ENCODE measurements around the gene UQCR11.
A peak's percentile ranks its signal among the peaks of the same experiment; 100 is the strongest.

Gene UQCR11

DNA sequence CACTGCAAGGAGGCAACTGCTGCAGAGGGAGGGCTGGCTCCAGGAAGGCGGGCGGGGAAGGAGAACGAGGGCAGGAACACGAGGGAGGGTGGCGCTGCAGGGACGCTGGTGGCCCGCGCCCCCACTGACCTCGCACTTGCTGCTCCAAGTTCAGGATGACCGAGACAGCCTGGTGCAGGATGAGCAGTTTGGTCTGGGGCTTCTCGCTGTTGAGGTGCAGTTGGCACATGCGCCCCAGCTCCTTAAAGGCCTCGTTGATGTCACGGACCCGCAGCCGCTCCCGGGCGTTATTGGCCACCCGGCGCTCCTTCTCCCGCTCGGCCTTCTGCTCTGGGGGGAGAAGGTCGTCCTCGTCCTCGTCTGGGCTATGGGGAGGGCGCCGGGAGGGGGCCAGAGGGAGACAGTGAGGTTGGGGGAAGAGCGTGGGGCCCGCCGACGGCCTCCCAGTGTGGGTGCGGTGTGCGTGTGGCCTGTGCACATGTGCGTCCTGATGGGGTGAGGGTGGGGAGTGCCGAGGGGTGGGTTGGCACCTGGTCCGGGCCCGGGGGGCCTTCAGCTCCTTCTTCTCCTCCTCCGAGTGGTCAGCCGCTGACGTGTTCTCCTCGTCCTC lies 10.0 kb upstream of the UQCR11 start:
- DNase-seq (ENCODE audit: low spot score) = no peak

DNA sequence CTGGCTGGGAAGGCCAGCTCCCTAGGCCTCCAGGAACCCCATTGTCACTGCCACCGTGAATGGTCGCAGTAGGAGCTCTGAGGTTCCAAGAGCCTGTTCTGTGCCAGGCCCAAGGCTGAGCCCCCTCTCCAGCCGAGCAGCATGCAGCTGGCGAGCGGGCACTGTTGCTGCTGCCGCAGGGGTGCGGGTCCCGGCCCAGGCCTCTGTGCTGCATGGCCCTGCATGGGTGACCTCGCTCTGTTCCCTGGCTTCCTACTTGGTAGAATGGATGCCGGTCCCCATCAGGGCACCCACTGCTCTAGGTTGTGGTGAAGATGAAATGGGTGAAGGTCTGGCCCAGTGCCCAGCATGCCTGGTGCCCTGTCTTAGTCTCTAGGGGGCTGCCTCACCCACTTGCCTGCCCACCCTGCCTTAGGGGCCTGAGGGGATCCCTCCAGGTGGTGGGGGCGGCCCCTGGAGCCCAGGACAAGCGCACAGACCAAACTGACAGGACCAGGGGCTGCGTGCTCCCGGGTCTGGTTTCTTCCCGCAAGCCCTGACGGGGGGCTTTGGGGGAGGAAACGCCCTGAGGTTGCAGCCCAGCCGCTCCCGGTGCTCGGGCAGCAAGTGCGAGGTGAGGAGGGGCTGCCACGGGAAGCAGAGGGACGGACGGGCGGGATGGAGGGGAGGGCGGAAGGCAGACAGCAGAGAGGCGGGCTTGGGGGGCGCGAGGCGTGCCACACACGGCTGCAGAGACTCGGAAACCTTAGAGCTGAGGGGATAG lies 8.7 kb upstream of the UQCR11 start:
- DNase-seq (ENCODE audit: low spot score) = no peak

DNA sequence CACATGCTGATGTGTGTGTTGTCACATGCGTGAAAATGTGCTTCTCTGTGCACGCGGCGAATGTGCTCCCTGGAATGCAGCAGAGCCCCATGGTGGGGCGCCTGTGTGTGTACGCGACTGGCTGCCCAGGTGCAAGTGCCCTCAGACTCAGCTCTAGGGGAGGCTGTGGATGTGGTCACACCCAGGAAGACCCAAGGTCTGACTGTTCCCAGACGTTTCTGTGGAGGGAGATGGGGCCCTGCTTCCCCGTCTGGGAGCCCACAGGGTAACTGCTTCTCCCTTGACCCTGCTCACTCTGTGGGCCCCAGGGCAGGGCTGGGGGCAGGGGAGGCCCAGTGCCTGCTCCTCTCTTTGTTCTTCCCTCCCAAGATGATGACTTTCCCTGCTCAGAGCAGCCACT lies 7.9 kb upstream of the UQCR11 start:
- DNase-seq (ENCODE audit: low spot score) = no peak

DNA sequence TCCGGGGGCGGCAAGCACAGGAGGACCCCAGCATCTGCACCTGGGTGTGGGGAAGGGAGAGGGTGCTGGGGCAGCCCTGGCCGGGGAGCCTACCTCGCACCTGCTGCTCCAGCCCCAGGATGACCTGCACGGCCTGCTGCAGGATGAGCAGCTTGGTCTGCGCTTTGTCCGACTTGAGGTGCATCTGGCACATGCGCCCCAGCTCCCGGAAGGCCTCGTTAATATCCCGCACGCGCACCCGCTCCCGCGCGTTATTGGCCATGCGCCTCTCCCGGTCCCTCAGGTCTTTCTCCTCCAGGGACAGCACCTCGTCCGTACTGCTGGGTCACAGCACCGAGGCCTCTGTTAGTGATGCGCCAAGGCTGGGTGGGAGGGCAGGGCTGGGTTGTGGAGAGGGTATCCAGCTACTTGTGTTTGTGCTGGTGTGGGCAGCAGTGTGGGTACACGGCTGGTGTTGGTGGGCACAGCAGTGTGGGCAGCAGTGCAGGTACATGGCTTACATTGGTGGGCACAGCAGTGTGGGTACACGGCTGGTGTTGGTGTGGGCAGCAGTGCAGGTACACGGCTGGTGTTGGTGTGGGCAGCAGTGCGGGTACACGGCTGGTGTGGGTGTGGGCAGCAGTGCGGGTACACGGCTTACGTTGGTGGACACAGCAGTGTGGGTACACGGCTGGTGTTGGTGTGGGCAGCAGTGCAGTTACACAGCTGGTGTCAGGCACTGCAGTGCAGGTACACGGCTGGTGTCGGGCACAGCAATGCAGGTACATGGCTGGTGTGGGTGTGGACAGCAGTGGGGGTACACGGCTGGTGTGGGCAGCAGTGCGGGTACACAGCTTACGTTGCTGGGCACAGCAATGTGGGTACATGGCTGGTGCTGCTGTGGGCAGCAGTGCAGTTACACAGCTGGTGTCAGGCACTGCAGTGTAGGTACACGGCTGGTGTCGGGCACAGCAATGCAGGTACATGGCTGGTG lies 7.1 kb upstream of the UQCR11 start:
- no peak for DNase-seq (ENCODE audit: low spot score)

DNA sequence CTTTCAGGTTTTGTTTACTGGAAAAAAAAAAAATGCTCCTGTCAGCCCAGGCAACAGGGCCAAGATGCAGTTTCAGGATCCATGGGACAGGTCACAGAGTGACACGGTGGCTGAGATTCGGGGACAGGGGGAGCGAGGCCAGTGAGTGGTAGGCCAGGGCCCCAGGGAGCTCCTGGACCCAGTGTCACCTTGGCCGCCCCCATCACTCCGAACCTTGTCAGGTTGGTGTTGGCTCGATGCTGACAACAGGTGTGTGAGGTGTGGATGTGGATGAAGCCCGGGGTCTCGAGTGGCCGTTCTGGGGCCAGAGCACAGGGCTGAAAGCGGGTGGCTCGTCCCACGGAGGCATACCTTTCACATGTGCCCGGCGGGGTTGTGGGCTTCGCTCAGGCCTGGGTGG lies 6.1 kb upstream of the UQCR11 start:
- no peak for DNase-seq (ENCODE audit: low spot score)

DNA sequence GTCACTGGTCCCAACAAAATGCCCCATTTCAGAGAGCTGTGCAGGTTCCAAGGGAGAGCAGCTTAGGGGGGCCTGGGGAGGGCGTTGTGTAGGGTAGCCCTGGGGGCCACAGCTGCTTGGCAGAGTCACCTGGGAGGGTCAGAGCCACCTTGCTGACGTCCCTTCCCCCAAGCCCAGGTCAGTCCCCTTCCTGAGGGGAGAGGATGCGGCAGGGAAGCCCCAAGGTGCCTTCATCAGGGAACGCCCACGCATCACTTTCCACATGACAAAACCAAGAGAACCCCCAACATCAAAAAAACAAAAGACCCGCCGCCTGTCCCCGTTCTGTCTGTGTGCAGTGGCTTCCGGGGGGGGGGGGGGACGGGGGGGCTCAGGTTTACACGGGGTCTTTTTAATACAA lies 5.3 kb upstream of the UQCR11 start:
- DNase-seq (ENCODE audit: low spot score) = no peak

DNA sequence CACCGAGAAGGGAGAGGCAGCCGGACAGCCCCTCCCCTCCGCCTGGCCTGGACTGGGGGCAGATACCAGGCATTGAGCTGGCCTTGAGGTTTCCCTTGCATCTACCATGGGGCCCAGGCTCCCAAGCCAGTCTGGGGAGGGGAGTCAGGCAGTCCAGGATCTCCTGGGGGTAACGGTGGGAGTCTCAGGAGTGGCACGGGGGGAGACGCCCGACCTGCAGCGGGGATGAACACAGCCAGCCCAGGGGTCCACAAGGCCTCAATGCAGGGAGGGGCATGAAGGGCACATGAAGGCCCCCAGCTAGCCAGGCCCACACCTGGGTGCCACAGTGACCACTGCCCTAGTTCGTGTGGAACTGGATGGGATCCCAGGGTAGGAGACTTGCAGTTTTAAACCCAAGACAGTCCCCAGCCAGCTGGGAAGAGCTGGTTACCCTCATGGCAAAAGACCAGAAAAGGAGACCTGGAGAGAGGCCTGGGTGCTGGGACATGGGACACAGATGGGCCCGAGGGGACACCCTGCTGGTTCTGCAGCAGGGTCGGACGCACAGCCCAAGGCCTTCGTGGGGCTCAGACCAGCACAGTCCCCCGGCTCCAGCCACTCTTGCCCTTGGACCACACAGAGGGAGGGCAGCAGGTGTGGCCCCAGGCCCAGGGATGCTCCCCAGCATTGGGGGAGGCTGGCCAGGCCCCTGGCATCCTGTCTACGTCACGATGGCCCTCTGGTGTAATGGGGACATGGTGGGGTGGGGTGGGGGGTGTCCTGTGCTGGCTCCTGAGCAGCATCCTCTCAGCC lies 4.6 kb upstream of the UQCR11 start:
- DNase-seq (ENCODE audit: low spot score) = no peak

DNA sequence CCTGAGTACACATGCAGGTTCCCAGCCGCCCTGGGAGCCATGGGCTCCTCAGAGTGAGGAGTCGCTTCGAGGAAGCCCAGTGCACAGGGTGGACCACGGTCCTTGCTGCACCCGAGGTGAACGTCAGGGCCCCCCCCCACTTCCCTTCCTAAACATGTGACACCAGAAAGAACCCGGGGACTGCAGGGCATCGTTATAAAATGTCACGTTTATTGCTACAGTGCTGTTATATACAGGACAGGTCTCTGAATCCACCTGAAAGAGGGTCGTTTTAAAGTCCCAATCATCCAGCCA lies 3.8 kb upstream of the UQCR11 start:
- no peak for DNase-seq (ENCODE audit: low spot score)

DNA sequence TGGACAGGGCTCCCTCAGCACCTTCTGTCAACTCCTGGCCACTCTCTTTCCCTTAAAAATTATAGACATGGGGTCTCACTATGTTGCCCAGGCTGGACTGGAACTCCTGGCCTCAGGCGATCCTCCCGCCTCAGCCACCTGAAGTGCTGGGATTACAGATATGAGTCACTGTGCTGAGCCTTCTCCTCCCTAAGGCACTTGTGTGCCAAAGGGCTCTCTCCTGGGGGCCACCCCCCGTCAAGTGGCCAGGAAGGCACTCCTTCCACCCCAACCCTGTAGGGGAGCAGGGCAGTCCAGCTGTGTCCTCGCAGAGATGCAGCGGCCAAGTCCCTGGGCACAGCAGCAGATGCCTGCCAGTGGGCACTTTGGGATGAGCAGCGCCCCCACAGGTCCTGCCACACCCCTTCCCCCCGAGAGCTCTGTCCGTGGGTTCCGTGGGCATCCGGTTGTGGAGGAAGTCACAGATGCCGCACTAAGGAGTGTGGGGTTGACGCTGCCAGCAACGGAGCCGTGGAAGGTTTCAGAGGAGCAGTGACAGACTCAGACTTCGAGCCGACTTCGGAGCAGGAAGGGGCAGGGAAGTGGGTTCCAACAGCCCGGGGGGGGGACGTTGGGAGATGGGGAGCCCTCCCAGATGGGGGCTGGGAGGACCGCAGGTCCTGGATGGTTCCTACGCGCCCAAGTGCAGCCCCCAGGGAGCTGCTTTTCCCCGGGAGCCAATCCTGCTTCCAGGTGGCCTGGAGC lies 3.3 kb upstream of the UQCR11 start:
- no peak for DNase-seq (ENCODE audit: low spot score)

DNA sequence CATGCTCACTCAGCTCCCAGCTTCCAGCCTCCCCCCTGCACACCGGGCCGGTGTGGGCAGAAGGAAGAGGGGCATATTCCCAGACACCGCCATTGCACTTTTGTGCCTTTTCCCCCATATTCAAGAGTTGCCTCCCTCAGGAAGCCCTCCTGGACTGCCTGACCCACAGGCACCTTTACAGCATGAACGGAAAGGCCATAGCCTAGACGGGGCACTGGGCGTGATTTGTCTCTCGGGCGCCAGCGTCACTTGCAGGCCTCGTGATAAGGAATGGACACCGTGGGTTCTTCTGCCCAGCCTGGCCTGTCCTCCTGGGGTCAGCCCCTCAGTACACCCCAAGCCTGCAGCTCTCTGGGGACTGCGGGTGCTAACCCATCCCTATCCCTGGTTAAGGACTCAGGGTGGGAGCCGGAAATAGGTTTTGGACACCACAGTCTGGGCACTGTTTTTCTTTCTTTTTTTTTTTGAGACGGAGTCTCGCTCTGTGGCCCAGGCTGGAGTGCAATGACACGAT lies 933 bp upstream of the UQCR11 start:
- DNase-seq (ENCODE audit: low spot score) = no peak

DNA sequence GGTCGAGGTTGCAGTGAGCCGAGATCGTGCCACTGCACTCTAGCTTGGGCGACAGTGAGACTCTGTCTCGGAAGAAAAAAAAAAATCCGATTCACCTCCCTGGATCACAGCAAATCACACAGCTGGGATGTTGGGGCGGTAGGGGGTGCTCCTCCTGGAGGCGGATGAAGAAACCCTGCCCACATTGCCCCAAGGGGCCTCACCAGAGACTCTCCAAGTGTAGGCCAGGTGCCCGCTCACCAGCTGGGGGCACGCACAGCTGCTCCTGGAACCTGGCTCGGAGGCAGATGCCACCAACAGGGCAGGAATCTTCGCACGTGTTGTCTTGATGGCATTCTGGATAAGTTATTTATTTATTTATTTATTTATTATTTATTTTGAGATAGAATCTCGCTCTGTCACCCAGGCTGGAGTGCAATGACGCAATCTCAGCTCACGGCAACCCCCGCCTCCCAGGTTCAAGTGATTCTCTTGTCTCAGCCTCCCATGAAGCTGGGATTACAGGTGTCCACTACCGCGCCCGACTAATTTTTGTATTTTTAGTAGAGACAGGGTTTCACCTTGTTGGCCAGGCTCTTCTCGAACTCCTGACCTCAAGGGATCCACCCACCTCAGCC lies 3.1 kb downstream of the UQCR11 start:
- no peak for DNase-seq (ENCODE audit: low spot score)

DNA sequence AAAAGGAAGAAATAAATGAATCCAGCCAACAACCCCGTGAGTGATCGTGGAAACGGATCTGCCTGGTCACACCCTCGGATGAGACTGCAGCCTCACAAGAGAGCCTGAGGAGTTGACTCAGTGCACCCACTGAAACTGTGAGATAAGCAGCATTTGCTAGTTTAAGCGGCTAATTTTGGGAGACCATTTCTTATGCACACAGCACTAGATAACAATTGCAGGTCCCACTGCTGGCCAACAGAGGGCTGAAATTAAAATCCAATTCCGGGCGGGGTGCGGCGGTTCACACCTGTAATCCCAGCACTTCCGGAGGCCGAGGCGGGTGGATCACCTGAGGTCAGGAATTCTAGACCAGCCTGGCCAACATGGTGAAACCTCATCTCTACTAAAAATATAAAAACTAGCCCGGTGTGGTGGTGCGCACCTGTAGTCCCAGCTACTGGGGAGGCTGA lies 3.6 kb downstream of the UQCR11 start:
- peak; percentile 90 for DNase-seq (ENCODE audit: low spot score)

DNA sequence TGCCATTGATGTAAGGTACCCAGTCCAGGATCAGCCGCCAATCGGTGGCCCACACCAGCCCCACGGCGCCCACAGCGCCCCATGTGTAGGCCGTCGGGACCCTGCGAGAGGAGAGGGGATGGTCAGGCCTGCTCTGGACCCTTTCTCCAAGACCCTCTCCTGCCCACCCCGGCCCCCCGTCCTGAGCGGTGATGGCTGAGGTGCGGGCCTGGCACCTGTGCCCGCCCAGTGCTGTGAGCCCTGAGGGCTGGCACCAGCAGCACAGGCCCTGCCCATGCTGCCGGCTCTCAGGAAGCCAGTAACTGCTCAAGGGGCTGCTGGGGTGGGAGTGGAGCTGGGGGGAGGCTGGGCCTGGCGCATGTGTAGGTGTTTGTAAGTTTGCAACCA lies 5.8 kb downstream of the UQCR11 start:
- DNase-seq (ENCODE audit: low spot score) = no peak

DNA sequence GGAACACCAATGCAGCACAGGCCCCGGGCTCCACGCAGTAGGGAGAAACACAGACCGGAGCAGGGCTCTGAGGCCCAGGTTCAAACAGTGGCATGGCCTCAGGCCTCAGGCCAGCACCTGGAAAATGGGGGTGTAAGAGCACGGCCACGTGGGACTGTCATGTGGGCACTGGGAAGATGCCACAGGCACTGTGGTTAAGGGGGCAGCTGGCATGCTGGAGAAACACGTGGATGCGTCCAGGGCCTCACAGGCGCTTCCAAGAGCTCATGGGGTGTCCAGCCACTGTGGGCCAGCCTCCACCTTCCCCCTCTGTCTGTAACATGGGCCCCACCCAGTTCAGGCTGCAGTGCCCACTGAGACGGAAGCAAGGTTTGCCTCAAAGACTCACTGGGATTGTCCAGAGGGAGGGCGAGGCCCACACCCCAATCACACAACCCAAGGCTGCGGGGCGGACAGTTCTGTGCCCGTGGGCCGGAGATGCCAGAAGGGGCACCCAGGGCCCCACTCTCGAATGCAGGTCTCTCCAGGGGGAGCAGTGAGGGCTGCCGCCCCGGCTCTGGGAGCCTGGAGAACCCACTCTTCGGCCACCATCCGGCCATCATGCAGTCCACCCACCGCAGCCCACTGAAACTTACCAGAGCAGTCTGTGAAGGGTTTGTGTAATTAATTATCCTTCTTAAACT lies 6.3 kb downstream of the UQCR11 start:
- DNase-seq (ENCODE audit: low spot score) = no peak

DNA sequence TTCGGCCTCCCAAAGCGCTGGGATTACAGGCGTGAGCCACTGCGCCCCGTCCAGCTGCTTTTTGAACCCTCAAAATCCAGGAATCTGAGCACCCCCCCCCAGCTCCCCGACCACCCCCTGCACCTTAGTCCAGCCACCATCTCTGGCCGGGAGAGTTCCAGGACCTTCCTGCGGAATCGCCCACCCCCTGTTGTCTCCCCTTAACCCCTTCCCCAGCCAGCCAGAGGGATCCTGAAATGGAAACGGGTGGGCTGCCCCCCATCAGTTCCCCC lies 11.8 kb downstream of the UQCR11 start:
- DNase-seq (ENCODE audit: low spot score) = no peak

DNA sequence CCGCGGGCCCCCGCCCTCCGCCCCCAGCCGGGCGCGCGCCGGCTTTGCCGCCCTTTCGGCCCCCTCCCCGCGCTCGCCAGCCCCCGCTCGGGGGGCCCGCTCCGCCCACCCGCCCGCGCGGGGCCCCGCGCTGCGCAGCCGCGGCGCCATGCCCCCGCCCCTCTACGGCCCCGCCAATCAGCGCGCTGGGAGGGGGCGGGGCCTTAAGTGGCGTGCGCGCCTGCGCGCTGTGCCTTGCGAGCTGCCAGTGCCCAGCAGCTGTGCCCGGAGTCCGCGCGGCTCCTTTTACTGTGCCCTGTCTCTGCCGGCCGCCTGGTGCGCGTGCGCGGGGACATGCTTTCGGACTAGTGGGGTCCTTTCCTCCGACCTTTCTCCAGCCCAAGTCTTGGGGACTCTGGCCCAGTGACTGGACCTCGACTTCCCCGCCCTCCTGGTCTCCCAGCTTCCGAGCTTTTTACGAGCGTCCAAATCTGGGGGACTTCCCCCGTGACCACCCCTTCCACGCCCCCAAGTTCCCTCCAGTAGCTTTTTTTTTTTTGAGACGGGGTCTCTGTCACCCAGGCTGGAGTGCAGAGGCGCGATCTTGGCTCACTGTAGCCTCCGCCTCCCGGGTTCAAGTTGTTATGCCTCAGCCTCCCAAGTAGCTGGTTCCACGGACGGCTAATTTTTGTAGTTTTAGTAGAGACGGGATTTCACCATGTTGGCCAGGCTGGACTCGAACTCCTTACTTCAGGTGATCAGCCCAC lies 12.3 kb downstream of the UQCR11 start, which contains the start of gene MBD3:
MBD3 (minus strand) TSS at position 111 of the 746 bp plus-strand sequence. CDS start 234 bp downstream, outside the sequence.
- DNase-seq (ENCODE audit: low spot score) = peak; percentile 93

DNA sequence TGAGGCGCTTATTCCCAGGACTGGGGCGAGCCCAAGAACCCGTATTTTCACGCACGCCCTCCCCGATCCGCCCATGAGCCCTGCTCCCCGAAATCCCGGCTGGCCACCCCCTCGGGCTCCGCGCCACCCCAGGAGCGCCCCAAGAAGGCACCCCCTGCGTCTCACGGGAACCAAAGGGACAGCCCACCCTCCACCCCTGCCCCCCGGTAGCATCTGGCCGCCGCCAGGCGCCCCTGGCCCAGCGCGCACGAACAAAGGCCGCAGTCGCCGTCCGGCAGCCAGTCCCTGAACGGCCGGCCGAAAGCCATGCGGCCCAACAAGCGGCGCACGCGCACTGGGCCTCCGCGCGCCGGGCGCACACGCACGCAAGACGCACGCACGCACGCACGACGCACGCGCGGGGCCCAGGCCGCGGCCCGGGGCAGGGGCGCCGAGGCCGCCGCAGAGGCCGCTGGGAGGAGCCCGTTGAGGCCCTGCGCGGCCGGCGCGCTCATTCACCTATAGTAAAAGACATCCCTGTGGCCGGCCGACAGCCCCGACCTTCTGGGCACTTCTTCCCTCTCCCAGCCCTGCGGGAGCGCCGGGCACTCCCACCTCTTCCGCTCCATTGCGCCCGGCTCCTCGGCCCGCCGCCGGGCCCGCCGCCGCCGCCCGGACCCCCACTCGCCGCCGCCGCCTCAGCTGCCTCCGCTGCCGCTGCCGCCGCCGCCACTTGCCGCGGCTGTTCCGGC lies 13.1 kb downstream of the UQCR11 start:
- DNase-seq (ENCODE audit: low spot score) = peak; percentile 92

DNA sequence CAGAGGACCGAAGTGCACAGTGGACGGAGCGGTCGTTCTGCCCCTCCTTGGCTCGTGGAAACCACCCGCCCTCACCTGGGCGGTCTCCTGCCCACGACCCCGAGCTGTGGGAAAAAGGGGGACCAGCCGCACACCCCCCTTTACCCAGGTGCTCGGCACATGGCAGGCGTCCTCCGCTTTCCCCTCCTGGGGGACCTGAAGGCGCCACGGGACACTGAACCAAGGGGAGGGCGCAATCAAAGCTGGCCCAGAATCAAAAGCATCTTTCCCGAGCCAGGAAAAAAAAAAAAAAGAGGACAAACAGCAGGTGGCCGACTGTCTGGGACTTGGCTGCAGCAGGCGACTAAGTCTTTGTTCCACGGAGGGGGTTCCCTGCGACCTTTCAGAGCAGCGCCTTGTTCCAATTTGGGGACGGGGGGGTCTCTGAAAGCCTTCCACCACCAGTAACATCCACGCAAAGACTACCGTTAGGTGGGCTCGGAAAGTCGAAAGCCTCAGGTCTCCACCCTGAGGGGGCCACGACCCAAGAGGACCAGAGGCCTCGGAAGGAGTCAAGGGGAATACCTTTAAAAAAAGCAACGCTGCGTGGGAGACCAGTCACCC lies 13.7 kb downstream of the UQCR11 start:
- DNase-seq (ENCODE audit: low spot score) = no peak
